GM18526 (cell line): Measurements from ENCODE around the gene HMCN2.

Experiments
- POLR2A ChIP-seq: IDR thresholded peaks from 3 replicates; pipeline ENCODE4 v1.6.1; 2011; ENCODE audit not compliant: insufficient read length; ENCODE audit errors: extremely low read depth

Gene HMCN2

GRCh38 chr9:130319944-130320712 is 54.6 kb downstream of the HMCN2 start:
- no peak for TF ChIP-seq POLR2A

DNA sequence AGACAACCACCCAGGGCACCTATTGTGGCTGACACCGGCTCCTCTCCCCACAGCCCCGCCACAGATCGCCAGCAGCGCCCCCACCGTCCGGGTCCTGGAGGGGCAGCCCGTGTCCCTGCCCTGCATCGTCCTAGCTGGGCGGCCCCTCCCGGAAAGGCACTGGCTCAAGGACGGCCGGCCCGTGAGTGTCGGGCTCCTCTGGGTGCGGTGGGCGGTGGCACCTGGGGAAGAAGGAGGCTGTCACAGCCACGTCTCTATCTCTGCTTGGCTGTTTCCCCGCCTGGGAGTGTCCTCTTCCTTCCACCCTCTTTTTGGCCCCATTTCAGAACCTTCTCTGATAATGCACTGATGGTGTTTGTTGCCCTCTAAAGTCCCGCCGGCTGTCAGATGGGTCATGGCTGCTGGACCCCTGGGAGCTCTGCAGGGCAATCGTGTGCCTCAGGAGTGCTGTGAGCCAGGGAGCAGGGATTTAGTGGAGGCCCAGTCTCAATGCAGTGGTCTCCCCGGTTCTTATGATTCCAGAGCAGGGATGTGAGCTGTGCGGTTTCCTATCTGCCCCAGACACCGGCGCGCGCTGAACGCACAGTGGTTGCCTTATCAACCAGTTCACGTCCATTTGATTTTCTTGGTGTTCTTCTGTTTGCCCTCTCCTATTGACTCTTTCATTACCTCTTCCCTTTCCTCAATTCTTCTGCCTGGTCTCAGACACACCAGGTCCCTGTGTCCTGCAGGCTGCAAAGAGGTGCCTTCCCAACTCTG is 55.3 kb downstream of the HMCN2 start:
- TF ChIP-seq POLR2A, result no peak

- TF ChIP-seq POLR2A, result no peak
Observed at GRCh38 chr9:130321539-130321938, 56.0 kb downstream of the HMCN2 start.

GRCh38 chr9:130323051-130323745 is 57.6 kb downstream of the HMCN2 start:
- no peak for TF ChIP-seq POLR2A

DNA sequence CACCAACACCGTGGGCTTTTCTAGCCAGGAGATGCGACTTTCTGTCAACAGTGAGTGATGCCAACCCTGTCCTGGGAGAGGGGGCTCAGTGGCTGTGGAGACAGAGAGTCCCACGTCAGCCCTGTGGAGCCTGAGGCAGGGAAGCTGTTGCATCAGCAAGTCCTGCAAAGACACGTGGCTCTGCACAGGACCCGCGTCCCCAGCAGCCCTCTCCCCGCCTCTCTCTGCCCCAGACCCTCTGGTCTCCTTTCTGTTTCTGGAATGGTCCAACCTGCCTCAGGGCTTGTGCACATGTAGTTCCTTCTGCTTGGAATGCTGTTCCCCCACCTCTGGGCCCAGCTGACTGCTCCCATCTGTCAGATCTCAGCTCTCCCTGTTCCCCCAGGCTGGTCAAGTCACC is 60.4 kb downstream of the HMCN2 start:
- no peak for TF ChIP-seq POLR2A

DNA sequence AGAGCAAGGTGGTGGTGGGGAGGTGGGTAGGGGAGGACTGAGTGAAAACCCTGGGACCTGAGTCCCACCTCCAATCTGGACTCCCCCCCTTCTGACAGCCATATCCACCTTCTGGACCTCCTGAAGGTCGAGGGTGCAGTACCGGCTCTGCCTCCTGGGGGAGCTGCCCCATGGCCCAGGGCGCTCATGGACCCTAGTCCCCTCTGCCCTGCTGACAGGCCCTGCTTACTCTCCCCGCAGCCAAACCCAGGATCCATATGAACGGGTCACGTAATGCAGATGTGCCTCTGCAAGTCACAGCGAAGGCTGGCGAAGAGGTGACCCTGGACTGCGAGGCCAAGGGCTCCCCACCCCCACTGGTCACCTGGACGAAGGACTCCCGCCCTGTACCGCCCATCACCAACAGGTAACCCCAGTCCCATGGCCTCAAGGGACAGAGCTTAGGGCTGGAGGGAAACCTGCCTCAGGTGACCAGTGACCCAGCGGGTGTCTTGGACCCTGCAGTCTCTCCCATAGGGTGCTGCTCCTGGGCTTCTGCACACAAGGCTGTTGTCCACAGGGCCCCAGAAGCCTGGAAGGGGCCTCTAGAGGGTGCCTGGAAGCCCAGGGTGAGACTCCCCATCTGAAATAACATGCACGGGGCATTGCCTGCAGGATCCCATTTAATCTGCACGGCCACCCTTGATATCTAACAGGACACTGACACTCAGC is 61.7 kb downstream of the HMCN2 start:
- no peak for TF ChIP-seq POLR2A

DNA sequence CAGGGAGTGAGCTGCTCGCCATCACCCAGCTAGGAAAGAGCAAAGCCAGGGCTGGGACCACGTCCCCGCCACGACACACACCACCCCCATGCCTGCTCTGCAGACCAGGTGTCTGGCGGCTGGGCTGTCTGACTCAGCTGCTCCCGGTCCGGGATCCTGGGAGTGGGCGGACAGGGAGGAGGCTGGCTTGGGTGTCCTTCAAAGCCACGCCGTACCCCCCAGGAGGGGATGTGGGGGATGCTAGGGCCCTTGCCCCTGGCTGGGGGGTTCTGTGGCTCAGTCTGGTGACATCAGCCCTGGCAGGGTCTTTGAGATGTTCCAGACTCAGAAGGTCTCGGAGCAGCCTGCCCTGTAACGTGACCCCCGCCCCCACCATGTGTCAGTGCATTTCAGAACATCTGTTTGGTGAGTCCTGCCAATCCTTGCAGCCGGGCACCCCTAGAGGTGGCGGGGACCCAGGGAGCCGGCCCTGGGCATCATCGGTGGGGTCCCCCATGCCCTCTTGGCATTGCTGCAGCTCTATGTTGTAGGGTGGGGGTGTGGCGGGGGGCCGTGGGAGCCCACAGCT is 62.3 kb downstream of the HMCN2 start:
- no peak for TF ChIP-seq POLR2A

GRCh38 chr9:130328349-130328801 is 62.8 kb downstream of the HMCN2 start:
- no peak for TF ChIP-seq POLR2A

DNA sequence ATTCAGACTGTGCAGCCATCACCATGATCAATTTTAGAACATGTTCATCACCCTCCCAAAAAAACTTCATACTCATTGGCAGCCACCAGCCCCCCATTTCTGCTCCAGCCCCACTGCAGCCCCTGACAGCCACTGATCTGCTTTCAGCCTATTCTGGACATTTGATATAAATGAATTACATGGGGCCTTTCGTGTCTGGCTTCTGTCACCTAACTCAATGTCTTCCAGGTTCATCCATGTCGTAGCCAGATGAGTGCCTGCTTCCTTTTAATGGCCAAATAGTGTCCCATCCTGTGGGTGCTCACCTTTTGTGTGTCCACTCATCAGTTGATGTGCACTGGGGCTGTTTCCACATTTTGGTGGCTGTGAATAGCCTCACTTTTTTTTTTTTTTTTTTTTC is 63.5 kb downstream of the HMCN2 start:
- no peak for TF ChIP-seq POLR2A

DNA sequence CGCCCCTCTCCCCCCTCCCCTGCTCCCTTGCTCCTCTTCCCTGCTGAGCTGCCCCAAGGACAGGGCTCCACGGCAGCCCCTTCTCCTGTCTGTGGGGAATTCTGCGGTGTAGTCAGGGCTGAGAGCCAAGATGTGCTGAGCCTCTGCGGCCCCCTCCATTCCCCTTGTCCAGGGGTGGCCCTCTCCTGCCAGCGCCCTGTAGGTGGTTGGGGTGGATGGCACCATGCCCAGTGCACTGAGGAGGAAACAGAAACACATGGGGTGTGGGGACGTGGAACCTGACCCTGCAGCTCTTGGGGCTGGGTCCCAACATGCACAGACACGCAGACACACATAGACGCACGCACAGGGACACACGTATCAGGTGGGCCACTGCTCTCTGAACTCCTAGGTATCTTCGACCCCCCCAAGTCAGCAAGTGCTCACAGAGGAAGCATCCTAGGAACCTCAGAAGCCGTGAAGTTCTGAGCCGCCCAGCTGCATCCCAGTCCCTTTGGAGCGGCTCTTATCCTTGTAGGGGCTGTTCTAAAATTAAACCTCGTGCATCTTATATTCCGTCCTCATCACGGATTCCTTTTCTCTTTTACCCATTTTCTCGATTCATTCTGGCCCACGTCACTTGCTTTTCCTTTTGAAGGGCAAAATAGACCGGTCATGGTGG is 64.8 kb downstream of the HMCN2 start:
- TF ChIP-seq POLR2A, result no peak

DNA sequence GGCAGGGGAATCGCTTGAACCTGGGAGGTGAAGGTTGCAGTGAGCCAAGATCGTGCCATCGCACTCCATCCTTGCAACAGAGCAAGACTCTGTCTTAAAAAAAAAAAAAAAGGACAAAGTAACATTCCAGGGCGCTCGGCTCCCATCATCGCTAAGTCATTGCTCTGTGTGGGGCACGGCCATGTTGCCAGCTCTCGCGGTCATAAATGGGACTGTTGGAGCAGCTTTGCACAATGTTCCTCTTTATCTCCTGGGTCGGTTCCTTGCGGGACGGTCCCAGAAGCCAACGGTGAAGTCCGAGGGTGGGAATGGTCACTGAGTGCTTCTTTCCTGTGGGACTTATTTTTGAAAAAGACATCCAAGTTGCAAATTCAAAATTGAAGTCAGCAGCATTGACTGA is 65.5 kb downstream of the HMCN2 start:
- TF ChIP-seq POLR2A, result no peak

DNA sequence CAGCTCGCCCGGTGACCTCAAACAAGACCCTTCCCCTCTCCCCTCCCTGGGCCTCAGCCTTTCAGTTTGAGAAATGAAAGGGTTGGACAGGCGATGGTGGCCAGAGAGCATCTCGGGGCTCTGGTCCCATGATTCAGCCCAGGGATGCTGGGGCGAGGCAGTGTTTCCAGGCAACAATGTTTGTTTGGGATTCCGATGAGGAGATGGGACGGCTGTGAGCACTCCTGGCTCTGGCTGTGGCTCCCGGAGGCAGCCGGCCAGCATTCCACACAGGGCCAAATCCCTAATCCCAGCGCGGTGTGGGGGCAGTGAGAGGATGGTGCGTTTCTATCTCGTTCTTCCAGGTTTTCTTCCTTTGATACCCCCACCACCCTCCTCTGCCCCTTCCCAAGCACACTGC is 66.0 kb downstream of the HMCN2 start:
- no peak for TF ChIP-seq POLR2A

DNA sequence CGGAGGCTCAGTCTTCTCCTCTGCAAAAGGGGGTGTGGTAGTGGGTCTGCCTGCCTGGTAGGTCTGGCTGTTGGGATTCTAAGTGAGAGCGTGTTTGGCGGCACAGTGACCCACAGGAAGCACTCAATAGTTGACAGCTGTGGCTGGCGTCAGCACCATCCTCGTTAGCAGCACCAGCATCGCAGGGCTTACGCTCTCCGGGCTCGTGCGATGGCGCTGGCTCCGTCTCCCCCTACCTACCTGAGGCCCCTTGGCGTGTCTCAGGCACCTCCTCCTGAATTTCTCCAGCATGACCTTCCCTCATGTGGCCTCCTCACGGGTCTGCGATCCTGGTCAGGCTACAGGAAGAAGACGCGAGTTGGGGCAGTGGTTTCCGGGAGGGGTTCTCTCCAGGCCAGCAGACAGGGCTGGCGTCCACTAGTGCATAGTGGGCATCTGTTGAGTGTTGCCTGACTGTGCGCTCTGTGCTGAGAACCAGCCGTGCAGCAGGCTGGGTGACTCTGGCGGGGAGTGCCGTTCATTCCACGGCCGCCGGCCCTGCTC is 66.9 kb downstream of the HMCN2 start:
- no peak for TF ChIP-seq POLR2A

DNA sequence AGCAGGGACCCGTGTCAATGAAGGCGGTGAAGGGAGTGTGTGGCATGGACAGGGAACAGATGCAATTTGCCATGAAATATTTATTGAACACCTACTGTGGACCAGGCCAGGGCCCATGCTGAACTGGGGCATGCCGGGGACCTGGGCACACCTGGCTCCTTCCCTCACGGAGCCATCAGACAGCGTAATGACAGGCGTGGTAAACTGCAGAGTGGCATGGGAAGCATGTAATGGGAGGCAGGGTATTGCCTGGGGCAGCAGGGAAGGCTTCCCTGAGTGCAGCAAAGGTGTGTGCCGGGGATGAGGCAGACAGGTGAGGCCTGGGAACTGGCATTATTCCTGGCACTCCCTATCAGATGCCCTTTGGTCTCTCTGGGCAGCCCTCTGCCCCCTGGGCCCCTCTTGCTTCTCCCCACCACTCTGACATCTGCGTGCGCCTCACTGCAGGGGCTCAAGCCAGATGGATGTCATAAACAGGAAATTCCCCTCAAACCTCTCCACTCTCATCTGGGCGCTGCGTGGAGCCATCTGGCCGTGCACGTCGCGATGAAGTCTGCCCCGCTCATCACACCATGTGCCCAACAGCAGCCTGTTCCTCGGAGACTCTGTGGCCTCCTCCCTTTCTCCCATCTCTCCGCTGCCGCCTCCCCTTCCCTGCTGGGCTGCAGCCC is 67.6 kb downstream of the HMCN2 start:
- no peak for TF ChIP-seq POLR2A
